Panc1 (cell line): ENCODE results near the gene NFU1.

ENCODE experiments used
- POLR2AphosphoS5 ChIP-seq: IDR thresholded peaks from 2 replicates; pipeline ENCODE4 v1.6.1; 2012; ENCODE audit warnings: mild to moderate bottlenecking, low read depth, low read length, moderate library complexity
- SIN3A ChIP-seq: IDR thresholded peaks from 2 replicates; pipeline ENCODE4 v1.6.1; 2012; ENCODE audit warnings: low read depth, mild to moderate bottlenecking, low read length, moderate library complexity, borderline replicate concordance; ENCODE audit not compliant: insufficient read depth
- TCF7L2 ChIP-seq: IDR thresholded peaks from 2 replicates; pipeline ENCODE4 v1.6.1; 2011; ENCODE audit warnings: mild to moderate bottlenecking, low read depth, low read length, inconsistent platforms
- TF ChIP-seq, protein P1 (sequence below), 2 experiments: IDR thresholded peaks; 2 replicates each; pipeline ENCODE4 v1.6.1; 2011 to 2012; ENCODE audit warnings: low read depth in 2 of 2, control low read depth in 1 of 2, low read length in 1 of 2, mild to moderate bottlenecking in 1 of 2, moderate library complexity in 1 of 2; ENCODE audit not compliant: insufficient read depth in 1 of 2
- TF ChIP-seq, protein P2 (sequence below): fragments of 450-650 bp; IDR thresholded peaks from 2 replicates; pipeline ENCODE4 v1.5.1; 2017; ENCODE audit warnings: mild to moderate bottlenecking

DNA sequence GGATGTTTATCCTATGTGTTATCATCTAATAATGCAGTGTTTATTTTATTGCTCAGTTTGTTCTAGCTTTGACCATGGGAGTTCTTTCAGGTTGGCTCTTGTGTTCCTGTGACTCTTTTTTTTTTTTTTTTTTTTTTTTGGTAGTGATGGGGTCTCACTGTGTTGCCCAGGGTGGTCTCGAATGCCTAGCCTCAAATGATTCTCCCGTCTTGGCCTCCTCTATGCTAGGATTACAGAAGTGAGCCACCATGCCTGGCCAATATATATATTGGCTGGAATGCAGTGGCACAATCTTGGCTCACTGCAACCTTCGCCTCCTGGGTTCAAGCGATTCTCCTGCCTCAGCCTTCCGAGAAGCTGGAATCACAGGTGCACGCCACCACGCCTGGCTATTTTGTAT, 18.9 kb upstream of the NFU1 start:
- TF ChIP-seq, protein P1, sequence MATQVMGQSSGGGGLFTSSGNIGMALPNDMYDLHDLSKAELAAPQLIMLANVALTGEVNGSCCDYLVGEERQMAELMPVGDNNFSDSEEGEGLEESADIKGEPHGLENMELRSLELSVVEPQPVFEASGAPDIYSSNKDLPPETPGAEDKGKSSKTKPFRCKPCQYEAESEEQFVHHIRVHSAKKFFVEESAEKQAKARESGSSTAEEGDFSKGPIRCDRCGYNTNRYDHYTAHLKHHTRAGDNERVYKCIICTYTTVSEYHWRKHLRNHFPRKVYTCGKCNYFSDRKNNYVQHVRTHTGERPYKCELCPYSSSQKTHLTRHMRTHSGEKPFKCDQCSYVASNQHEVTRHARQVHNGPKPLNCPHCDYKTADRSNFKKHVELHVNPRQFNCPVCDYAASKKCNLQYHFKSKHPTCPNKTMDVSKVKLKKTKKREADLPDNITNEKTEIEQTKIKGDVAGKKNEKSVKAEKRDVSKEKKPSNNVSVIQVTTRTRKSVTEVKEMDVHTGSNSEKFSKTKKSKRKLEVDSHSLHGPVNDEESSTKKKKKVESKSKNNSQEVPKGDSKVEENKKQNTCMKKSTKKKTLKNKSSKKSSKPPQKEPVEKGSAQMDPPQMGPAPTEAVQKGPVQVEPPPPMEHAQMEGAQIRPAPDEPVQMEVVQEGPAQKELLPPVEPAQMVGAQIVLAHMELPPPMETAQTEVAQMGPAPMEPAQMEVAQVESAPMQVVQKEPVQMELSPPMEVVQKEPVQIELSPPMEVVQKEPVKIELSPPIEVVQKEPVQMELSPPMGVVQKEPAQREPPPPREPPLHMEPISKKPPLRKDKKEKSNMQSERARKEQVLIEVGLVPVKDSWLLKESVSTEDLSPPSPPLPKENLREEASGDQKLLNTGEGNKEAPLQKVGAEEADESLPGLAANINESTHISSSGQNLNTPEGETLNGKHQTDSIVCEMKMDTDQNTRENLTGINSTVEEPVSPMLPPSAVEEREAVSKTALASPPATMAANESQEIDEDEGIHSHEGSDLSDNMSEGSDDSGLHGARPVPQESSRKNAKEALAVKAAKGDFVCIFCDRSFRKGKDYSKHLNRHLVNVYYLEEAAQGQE (IDR thresholded peaks at IDR 0.05; ENCODE audit: insufficient read depth in 1 of 2, low read depth in 2 of 2, low read length in 1 of 2): no peak
- TF ChIP-seq, protein P2, sequence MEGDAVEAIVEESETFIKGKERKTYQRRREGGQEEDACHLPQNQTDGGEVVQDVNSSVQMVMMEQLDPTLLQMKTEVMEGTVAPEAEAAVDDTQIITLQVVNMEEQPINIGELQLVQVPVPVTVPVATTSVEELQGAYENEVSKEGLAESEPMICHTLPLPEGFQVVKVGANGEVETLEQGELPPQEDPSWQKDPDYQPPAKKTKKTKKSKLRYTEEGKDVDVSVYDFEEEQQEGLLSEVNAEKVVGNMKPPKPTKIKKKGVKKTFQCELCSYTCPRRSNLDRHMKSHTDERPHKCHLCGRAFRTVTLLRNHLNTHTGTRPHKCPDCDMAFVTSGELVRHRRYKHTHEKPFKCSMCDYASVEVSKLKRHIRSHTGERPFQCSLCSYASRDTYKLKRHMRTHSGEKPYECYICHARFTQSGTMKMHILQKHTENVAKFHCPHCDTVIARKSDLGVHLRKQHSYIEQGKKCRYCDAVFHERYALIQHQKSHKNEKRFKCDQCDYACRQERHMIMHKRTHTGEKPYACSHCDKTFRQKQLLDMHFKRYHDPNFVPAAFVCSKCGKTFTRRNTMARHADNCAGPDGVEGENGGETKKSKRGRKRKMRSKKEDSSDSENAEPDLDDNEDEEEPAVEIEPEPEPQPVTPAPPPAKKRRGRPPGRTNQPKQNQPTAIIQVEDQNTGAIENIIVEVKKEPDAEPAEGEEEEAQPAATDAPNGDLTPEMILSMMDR: no peak
- TF ChIP-seq POLR2AphosphoS5: no peak
- TF ChIP-seq SIN3A: no peak
- no peak for TF ChIP-seq TCF7L2
